Measurements from ENCODE around the gene LAMB4.

The LAMB4 gene

DNA sequence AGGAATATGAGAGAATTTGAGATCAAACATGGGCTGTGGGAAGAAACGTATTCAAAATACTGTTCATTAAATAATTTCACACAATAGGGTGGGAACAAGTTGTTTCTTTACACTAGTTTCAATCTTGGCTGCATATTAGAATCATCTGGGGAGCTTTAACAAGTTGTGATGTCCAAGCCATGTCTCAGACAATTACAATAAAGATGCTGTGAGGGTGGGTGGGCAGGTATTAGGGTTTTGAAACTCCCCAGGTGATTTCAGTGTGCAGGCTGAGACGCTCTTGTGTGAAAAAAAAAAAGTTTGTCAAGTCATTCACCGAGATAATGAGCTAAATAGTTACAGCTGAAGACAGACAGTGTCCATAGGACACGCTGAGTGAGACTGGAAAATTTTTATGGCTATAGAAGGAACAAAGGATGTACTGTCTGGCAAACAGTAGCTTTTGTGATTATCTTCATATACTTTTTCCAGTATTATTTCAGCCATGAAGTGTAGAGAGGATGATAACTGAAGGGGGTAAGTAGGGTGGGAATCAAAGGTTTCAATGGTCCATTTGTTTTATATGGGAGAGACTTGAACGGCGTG lies 12.6 kb upstream of the LAMB4 start:
- no peak for DNase-seq

- DNase-seq: no peak
Measured at GRCh38 chr7:108142180-108142579, 12.0 kb upstream of the LAMB4 start.

- no peak for DNase-seq
Measured at GRCh38 chr7:108140671-108141070, 10.5 kb upstream of the LAMB4 start.

- no peak for DNase-seq
Measured at GRCh38 chr7:108138911-108139310, 8.8 kb upstream of the LAMB4 start.

- DNase-seq: no peak
Measured at GRCh38 chr7:108137993-108138392, 7.8 kb upstream of the LAMB4 start.

GRCh38 chr7:108137040-108137439 lies 6.9 kb upstream of the LAMB4 start:
- no peak for DNase-seq

- no peak for DNase-seq
Measured at GRCh38 chr7:108136191-108136688, 6.1 kb upstream of the LAMB4 start.

DNA sequence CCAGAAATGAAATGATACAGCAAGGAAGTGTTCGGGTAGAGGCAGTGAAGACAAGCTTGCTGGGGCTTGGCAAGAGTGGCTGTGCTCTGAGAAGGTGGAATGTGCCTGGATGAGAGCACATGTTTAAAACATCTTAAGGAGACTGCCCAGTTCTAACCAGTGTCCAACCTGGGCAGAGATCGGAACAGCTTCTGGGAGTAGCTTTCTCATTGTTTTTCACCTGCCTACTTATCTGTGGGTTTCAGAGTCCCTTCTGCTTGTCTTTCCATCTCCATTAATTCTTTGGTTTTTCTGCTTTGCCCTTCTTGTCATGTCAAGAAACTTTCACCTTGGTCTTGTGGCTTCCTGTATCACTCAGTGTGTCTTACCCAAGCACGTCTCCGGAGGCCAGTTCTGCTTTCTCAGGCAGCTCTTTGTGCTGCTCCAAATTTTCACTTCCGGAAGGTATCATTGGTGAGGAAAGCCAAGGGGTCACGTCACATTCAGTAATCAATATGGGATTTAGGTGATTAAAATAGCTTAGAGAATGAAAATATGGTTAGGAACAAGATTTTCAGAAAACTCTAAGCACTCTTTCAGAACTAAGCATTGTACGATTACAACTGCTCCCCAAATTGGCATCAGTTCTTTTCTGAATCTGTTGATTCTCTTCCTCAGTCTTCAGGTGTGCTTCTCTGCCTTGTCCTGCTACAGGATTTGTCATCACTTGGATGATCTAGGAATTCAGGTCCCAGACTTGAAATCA lies 5.5 kb upstream of the LAMB4 start:
- DNase-seq: no peak

DNA sequence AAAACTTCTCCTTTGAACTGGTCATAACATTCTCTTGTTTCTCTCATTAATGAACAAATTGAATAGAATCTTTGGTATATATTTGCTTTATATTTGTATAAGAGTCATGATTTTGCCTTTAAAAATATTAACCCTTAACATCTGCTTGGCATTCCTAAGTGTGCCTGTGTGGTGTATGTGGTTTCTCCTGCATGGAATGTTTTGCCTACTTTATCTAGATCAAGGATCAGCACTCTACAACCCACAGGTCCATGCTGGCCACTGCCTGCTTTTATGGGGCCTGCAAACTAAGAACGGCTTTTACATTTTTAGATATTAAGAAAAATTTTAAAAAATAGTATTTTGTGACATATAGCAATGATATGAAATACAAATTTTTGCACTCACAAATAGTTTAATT lies 4.3 kb upstream of the LAMB4 start:
- DNase-seq: no peak

- DNase-seq: no peak
Measured at GRCh38 chr7:108132551-108133265, 2.5 kb upstream of the LAMB4 start.

DNA sequence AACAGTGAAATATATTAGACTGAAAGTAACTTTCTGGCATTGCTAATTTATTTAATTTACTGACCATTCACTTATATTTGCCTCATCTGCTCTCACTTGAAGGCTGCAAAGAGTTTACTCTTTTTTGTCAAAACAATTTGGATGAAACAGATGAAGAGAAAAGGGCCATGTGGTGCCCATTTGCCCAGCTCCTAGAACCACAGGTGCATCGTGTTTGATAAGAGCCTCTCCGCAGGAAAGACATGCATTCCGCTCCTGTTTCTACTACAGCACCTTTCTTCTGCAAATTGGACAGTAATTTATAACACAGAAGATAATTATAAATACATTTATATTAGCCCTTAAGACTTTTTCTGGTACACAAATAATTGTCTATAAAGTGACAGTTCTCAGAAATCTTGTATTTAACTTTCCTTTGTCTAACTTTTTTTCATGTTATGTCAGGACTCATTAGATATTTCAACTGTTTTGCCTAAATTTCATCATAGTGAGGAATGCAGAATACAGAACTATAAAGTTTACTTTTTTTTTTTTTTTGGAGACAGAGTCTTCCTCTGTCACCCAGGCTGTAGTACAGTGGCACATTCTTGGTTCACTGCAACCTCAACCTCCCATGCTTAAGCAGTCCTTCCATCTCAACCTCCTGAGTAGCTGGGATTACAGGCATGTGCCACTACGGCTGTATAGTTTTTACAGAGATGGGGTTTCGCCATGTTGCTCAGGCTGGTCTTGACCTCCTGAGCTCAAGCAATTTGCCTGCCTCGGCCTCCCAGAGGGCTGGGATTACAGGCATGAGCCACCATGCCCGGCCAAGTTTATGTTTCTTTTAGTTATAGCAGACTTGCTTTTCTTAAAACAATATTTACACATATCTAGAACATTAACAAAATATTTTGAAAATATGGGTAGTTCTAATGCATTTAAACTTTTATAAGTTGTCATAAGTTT lies 869 bp downstream of the LAMB4 start:
- no peak for DNase-seq

GRCh38 chr7:108128514-108128913 lies 1.6 kb downstream of the LAMB4 start:
- DNase-seq: no peak

DNA sequence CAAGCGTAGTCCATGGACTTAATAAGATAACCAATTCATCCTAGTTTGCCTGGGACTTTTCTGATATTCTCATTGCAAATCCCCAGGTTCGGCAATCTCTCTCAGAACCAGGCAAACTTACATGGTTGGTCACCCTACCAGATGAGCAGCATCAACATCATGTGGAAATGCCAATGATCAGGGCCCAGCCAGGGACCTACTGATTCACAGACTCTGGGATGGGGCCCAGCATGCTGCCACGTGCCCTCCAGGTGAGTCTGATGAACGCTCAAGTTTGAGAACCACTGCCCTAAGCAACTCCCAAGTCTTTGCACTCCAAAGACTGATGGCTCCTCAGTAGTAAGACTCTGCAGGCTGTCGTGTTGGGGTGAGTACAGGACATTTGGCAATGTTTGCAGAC lies 2.7 kb downstream of the LAMB4 start:
- DNase-seq: no peak

GRCh38 chr7:108124820-108125219 lies 5.3 kb downstream of the LAMB4 start:
- DNase-seq: no peak

- no peak for DNase-seq
Measured at GRCh38 chr7:108122181-108122580, 8.0 kb downstream of the LAMB4 start.

DNA sequence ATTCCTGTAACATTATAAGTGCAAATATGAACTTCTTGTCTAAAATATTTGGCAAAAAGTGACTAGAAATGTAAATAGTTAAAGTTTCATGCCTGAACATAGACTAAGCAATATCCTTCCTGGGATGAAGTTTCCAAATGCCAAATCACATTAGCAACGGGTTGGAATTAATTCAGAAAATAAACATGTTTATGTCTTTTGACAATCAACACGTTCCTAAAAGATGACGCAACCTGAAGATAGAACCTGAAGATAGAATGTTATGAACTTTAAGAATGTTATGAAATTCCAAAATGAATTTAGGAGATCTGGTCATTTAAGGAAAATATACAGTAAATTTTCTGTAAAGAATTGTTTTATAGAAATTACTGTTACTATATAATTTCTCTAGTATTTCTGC lies 9.2 kb downstream of the LAMB4 start:
- no peak for DNase-seq

DNA sequence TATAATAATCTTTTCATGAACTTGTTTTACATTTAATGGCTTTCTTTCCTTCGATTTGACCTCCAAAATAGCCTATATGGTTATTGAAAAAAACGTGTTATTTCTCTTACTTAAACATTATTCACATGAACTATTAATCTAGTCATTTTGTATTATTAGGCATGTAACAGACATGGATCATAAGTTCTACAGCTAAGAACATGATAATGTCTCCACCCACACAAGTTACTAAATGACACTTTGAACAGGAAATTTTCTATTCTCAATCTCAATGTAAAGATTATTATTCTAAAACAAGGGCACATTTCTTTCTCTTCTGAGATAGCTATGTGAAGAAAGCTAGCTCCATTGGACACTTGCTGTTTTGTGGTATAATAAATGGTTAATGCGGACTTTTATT lies 10.0 kb downstream of the LAMB4 start:
- no peak for DNase-seq

DNA sequence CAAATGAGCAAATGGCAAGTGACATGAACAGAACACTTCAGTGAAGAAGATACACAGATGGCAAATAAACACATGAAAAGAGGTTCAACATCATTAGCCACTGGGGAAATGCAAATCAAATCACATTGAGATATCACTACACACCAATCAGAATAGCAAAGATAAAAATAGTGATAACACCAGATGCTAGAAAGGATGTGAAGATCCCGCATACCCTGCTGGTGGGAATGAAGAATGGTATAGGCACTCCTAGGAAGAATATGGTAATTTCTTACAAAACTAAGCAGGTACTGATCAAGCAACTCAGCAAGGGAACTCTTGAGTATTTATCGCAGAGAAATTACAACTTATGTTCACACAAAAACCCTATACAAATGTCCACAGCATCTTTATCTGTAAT lies 11.2 kb downstream of the LAMB4 start:
- no peak for DNase-seq

DNA sequence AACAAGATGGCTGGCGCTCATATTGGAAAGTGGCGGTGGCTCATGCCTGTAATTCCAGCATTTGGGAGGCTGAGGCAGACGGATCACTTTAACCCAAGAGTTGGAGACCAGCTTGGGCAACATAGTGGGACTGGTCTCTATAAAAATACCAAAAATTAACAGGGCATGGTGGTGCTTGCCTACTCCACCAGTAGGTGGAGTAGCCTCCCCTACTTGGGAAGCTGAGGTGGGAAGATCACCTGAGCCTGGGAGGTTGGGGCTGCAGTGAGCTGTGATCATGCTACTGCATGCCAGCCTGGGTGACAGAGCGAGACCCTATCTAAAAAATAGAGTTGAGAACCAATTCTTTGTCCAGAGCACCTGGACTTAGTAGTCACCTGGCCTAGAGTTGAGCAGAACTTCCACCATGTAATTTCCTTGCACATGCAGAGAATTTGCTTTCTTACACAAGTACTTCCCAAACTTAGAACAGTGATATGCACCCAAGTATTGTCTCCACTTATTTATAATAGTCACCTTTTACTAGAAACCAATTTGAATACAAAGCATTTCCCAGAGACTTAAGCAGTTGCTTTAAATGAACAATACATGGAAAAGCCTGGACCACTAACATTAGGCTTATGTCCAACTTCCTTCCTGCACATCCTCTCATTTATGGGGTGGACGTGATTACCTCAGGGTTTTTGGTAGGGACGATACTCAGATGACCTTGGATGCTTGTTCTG lies 15.9 kb downstream of the LAMB4 start:
- no peak for DNase-seq

GRCh38 chr7:108112683-108113082 lies 17.5 kb downstream of the LAMB4 start:
- DNase-seq: no peak

DNA sequence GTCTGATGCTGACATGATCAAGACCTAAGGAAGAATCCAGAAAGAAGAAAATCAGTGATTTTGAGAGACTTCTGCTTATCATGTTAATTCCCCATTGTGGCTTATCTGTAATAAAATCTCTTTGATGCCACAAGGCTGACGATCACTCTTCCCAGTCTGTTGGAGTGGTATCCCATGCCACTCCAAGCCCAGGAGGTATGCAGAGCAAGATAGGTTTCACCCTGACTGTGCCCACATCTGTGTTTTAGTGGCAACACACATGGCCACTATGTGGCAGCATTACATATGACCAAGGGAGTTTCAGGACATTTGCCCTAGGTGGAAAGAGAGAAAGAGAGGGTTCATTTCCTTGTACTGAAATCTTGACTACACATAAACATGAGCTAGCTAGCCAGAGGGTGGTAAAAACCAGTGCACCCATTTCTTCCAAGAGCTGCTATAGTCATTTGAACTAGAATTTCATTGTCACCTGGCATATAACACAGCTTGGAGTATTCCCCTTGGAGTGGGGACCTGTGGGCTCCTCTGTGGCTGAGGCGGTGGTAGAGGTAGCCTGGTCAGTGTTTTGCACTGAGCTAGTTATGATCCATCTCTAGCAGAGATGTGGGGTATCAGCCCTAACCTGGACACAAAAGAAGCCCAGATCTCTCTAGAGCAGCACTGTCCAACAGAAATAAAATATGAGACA lies 20.8 kb downstream of the LAMB4 start:
- DNase-seq: no peak

- DNase-seq: no peak
Measured at GRCh38 chr7:108108131-108108530, 22.0 kb downstream of the LAMB4 start.

All from activated CD8-positive, alpha-beta memory T cell treated with anti-CD3 and anti-CD28 coated beads, Interleukin-2, amount 50 U/mL, for 48 hours (primary cell).